ENCODE data around the gene CFAP61. TPM values are rescaled to one million over a fixed set of nuclear protein-coding genes. Genes with fewer than 3 reads are reported as not detected.

CFAP61 gene
- total RNA-seq, 2 experiments from 2014 or later = not detected

- Mint-ChIP-seq H3K27me3 (peaks cover 5% of the 10 kb centered on the region), H3K4me3 (no peak overlapping the region), H3K27ac (no peak overlapping the region), H3K36me3 (ENCODE audit: low read depth) (no peaks in the 10 kb centered on the region), H3K9me3 (no peaks in the 10 kb centered on the region), H3K4me1 (ENCODE audit: low read depth) (no peaks in the 10 kb centered on the region)
- ChIA-PET CTCF (no interaction called here), POLR2A (no interaction called here)
- no peak for TF ChIP-seq CTCF (IDR thresholded peaks at IDR 0.05)
- intact Hi-C loops (cut with micrococcal nuclease) = no loop called here
- no peak for DNase-seq
- ATAC-seq = no peak
These were observed 11.8 kb downstream of the CFAP61 start for GRCh38 chr20:20063941-20064702.

- ATAC-seq = no peak
- TF ChIP-seq CTCF (IDR thresholded peaks at IDR 0.05) = no peak
- POLR2A ChIA-PET = no interaction called here
These were observed 13.0 kb downstream of the CFAP61 start for GRCh38 chr20:20065361-20065760.

DNA sequence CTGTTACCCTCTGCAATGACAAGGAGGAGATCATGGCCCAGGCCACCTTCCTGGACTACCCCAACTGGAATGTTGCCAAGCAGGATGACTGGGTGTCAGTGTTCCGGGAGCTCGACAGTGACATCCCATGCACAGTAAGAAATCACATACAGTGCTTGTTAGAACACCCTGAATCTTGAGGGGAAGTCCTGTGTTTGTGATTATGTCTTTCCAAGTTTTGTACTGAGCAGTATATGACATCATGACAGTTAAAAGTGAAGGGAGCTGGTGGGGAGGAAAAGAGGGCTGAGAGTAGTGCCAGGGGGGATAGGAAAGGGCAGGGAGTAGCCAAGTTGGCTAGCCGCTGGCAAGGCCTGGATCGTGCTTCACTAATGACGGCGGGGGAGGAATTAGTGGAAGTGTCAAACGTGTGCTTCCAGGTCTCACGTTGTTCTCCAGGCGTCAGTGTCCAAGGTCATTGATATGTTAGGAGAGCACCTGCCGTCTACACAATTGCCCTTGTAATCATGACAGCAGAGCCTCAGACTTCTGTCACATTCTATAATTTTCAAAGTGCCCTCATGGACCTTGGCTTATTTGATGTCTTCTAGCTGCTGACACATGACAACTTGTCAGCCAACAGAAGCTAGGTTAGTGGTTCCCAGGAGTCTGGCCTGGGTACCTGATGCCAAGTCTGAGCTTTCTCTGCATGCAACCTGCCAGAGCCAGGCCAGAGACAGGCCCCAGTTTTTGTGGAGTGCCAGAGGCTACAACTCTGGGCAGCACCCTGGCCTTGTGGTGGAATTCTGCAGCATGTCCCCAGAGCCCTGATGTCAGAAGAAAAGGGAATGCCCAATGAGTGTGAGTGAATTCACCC is 18.8 kb downstream of the CFAP61 start:
- ChIA-PET CTCF (interaction anchor here (1.0 to 1.2 kb wide), 2 partner anchors 12 to 166 kb away, joined by 3 to 4 read pairs; no protein-coding TSS in a partner anchor), POLR2A (no interaction called here)
- intact Hi-C loops (cut with micrococcal nuclease) = no loop called here
- ATAC-seq (no peak), DNase-seq (no peak)
- no peaks in the 10 kb centered on the region for H3K9me3 Mint-ChIP-seq
- H3K36me3 Mint-ChIP-seq (ENCODE audit: low read depth) = no peaks in the 10 kb centered on the region
- H3K4me3 Mint-ChIP-seq = no peak overlapping the region
- no peak overlapping the region for H3K27ac Mint-ChIP-seq
- peaks cover 5% of the 10 kb centered on the region for H3K27me3 Mint-ChIP-seq
- no peak for TF ChIP-seq CTCF (IDR thresholded peaks at IDR 0.05)
- no peaks in the 10 kb centered on the region for H3K4me1 Mint-ChIP-seq (ENCODE audit: low read depth)

More at GRCh38 chr20:20065361-20065760, 13.0 kb downstream of the CFAP61 start:
- intact Hi-C loops (cut with micrococcal nuclease) = no loop called here
- Mint-ChIP-seq H3K27ac (no peak overlapping the region), H3K4me1 (ENCODE audit: low read depth) (no peaks in the 10 kb centered on the region), H3K4me3 (no peak overlapping the region), H3K27me3 (peaks cover 7% of the 10 kb centered on the region), H3K9me3 (no peaks in the 10 kb centered on the region), H3K36me3 (ENCODE audit: low read depth) (no peaks in the 10 kb centered on the region)
- DNase-seq = no peak
- CTCF ChIA-PET = no interaction called here

- TF ChIP-seq CTCF (IDR thresholded peaks at IDR 0.05) = no peak
- ChIA-PET CTCF (interaction anchor here (1.4 kb wide), 1 partner anchor 10 kb away, joined by 6 read pairs; no protein-coding TSS in a partner anchor), POLR2A (no interaction called here)
- H3K27me3 Mint-ChIP-seq = peaks cover 5% of the 10 kb centered on the region
- intact Hi-C loops (cut with micrococcal nuclease) = no loop called here
- ATAC-seq (no peak), DNase-seq (no peak)
- H3K9me3 Mint-ChIP-seq = no peaks in the 10 kb centered on the region
- H3K27ac Mint-ChIP-seq = no peak overlapping the region
- no peak overlapping the region for H3K4me3 Mint-ChIP-seq
- H3K36me3 Mint-ChIP-seq (ENCODE audit: low read depth) = no peaks in the 10 kb centered on the region
- H3K4me1 Mint-ChIP-seq (ENCODE audit: low read depth) = no peaks in the 10 kb centered on the region
These were observed 21.6 kb downstream of the CFAP61 start for GRCh38 chr20:20073801-20074371.

Measured in activated CD8-positive, alpha-beta T cell treated with anti-CD3 and anti-CD28 coated beads for 36 hours (primary cell).